Fibroblast of peridontal ligament (primary cell): ENCODE data around the gene AWAT1.
"Not testable (repeated sequence)": the region's sequence is repeated elsewhere in the genome, so short reads cannot be mapped to it uniquely, and the experiment has no call there.

ENCODE experiments used
- DNase-seq: peaks from one replicate; pipeline ENCODE4 v3.0.0-alpha.2; 2010; ENCODE audit errors: extremely low read depth

AWAT1 gene

GRCh38 chrX:70262952-70263567 lies 28.6 kb downstream of the AWAT1 start:
- peak; percentile 19 for DNase-seq

- no peak for DNase-seq
Observed at GRCh38 chrX:70264784-70265183, 30.3 kb downstream of the AWAT1 start.

- DNase-seq = no peak
Observed at GRCh38 chrX:70268034-70268433, 33.6 kb downstream of the AWAT1 start, which contains the start of gene ARR3. Gene ARR3, plus strand, starts transcription at chrX:70268334. Its CDS starts 1,052 bp downstream, at chrX:70269386.

GRCh38 chrX:70274029-70274428 lies 39.6 kb downstream of the AWAT1 start:
- not testable (repeated sequence) for DNase-seq

GRCh38 chrX:70279081-70279480 lies 44.6 kb downstream of the AWAT1 start:
- DNase-seq = no peak

- DNase-seq = no peak
Observed at GRCh38 chrX:70280573-70280972, 46.1 kb downstream of the AWAT1 start.

GRCh38 chrX:70281951-70282350 lies 47.5 kb downstream of the AWAT1 start, which contains the start of gene RAB41:
Gene RAB41, plus strand, starts transcription at chrX:70282172. Its CDS starts 46 bp downstream, at chrX:70282218.
- no peak for DNase-seq

GRCh38 chrX:70289168-70289792 lies 54.8 kb downstream of the AWAT1 start:
- DNase-seq = no peak
